Glutamatergic neuron (in vitro differentiated cells): ENCODE data around the gene OBSL1. TPM values are rescaled to one million over a fixed set of nuclear protein-coding genes. Genes with fewer than 3 reads are reported as not detected.

Experiments
- DNase-seq: peaks from one replicate; pipeline ENCODE4 v3.0.0; 2022
- H3K27ac Mint-ChIP-seq: one replicate; pipeline ENCODE4 v1.8.0; 2020; ENCODE audit warnings: mild to moderate bottlenecking, mixed read lengths, inconsistent platforms; ENCODE audit not compliant: unreplicated experiment
- H3K27me3 Mint-ChIP-seq: one replicate; pipeline ENCODE4 v1.8.0; 2020; ENCODE audit warnings: mild to moderate bottlenecking, moderate library complexity, mixed read lengths, inconsistent platforms; ENCODE audit not compliant: unreplicated experiment
- H3K36me3 Mint-ChIP-seq: one replicate; pipeline ENCODE4 v1.8.0; 2020; ENCODE audit warnings: mild to moderate bottlenecking, mixed read lengths, inconsistent platforms; ENCODE audit not compliant: unreplicated experiment
- H3K4me1 Mint-ChIP-seq: one replicate; pipeline ENCODE4 v1.8.0; 2020; ENCODE audit warnings: mild to moderate bottlenecking, low read depth, mixed read lengths, inconsistent platforms; ENCODE audit not compliant: unreplicated experiment
- H3K4me3 Mint-ChIP-seq: one replicate; pipeline ENCODE4 v1.8.0; 2020; ENCODE audit warnings: mild to moderate bottlenecking, mixed read lengths, inconsistent platforms; ENCODE audit not compliant: unreplicated experiment
- H3K9me3 Mint-ChIP-seq: one replicate; pipeline ENCODE4 v1.8.0; 2020; ENCODE audit warnings: mild to moderate bottlenecking, moderate library complexity, mixed read lengths, inconsistent platforms; ENCODE audit not compliant: unreplicated experiment
- total RNA-seq: library from RNA; stranded (reverse); fragmentation: NEBNext Ultra II Directional; extraction: Animal tissue kit (Norgen Biotek cat#: 25700); gene quantifications from one replicate; pipeline ENCODE4 v1.2.1, GENCODE V29; 2021; ENCODE audit not compliant: unreplicated experiment
- TF ChIP-seq, protein P1 (sequence below): fragments of 200-600 bp; sonication (generic); IDR thresholded peaks from one replicate; pipeline ENCODE4 v1.5.0; 2021; ENCODE audit not compliant: partially characterized antibody, unreplicated experiment

OBSL1 gene
- total RNA-seq, 1 donor from 2014 or later, result 47.9 TPM

DNA sequence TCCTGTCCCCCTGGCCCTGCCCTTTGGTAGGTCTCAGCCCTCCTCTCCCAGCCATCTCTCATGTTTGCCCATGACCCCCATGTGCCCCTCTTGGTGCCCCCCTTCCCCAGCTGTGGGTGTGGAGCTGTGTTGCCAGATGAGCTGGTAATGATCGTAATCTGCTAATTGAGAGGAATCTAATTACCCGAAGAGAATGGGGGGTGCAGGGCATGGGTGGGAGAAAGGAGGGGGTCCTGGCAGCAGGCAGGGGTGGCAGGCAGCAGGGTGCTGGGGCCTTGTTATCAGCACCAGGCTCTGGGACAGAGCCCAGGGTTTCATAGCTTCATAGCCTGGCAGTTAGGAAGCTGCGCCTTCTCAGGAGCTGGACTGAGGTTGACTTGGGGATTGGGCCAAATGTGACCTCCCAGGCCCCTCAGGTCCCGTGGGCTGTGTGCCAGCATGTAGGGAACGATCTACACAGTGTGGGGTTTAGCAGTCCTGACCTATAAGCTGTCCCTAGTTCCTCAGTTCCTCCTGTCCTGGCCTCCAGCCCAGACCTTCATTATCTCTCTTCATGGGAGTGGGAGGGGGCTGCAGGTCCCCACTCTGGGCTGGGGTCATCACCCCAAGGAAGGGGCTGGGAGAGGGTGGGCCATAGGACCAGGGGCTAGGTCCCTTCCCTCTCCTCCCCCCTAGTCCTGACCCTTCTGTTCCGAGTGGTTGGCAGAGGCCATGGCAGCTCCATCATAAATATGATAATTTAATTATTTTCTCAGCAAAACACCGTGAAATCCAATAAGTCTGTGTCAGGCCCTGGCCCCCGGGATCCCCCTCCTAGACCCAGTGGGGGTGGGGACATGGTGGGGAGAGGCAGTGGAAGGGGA is 63.5 kb downstream of the OBSL1 start:
- DNase-seq, result no peak
- Mint-ChIP-seq H3K27ac (peak overlapping the region; percentile 28), H3K36me3 (no peaks in the 10 kb centered on the region), H3K9me3 (peaks cover 16% of the 10 kb centered on the region), H3K4me3 (no peak overlapping the region), H3K27me3 (peaks cover 19% of the 10 kb centered on the region), H3K4me1 (peaks cover 32% of the 10 kb centered on the region)
- TF ChIP-seq, protein P1, sequence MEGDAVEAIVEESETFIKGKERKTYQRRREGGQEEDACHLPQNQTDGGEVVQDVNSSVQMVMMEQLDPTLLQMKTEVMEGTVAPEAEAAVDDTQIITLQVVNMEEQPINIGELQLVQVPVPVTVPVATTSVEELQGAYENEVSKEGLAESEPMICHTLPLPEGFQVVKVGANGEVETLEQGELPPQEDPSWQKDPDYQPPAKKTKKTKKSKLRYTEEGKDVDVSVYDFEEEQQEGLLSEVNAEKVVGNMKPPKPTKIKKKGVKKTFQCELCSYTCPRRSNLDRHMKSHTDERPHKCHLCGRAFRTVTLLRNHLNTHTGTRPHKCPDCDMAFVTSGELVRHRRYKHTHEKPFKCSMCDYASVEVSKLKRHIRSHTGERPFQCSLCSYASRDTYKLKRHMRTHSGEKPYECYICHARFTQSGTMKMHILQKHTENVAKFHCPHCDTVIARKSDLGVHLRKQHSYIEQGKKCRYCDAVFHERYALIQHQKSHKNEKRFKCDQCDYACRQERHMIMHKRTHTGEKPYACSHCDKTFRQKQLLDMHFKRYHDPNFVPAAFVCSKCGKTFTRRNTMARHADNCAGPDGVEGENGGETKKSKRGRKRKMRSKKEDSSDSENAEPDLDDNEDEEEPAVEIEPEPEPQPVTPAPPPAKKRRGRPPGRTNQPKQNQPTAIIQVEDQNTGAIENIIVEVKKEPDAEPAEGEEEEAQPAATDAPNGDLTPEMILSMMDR, result no peak

DNA sequence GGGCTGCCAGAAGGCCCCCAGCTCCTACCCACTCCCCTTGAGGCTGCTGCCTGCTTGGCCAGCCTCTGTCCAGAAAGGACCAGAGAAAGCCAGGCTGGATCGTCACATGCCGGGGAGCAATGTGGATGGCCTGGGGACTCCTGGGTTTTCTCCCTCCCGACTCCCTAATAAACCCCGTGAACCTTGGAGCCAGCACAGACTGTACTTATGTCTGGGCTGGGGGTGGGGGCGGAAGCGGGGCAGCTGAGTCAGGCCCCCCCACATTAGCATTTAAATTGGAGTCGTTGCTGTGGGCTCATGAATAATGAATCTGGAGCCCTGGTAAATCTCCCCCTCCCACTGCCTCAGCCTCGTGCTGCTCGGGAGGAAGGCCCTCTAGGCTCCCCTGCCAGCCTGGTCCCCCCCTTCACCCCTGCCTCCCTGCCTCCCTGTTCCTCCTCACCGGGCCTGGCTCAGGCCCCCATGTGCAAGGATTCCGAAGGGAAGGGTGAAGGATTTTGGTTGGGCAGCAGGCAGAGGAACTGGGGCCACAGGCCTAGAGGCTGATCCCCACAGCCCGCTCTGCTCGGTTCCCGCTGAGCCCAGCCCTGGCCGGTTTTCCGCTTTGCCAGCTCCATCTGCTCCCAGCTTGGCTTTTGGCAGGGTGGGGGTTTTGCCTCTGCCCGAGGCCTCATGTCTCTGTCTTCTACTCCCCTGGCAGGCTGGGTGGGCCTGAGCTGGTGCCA is 64.4 kb downstream of the OBSL1 start:
- TF ChIP-seq, protein P1, result no peak
- peaks cover 34% of the 10 kb centered on the region for H3K4me1 Mint-ChIP-seq
- DNase-seq, result no peak
- H3K36me3 Mint-ChIP-seq, result no peaks in the 10 kb centered on the region
- peaks cover 12% of the 10 kb centered on the region for H3K9me3 Mint-ChIP-seq
- H3K27me3 Mint-ChIP-seq, result peaks cover 15% of the 10 kb centered on the region
- H3K27ac Mint-ChIP-seq, result peak overlapping the region; percentile 72
- H3K4me3 Mint-ChIP-seq, result no peak overlapping the region

DNA sequence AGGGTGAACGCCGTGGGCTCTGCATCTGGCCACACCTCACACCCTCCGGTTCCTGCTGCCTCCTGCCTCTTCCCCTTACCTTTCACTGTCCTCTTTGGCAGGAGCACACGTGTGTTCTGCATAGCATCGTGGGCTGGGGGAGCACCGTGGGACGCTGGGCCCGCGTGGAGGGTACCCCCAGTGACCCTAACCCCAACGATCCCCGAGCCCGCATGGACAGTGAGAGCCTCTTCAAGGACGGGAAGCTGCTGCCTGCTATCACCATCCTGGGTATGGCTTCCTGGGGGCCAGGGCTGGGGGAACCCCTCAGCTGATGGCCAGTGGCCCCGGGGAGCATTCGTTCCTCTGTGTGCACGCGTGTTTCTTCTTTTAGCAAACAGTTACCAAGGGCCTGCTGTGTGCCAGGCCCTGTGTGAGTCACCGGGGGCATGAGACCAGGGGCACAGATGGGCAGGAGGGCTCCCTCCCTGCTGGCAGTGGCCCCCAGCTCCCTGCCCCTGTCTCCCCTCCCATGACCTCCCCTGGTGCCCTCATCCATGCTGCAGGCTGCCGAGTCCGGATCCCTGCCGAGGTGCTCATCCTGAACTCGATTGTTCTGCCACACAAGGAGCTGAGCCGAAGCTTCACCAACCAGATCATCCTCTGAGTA is 65.1 kb downstream of the OBSL1 start:
- TF ChIP-seq, protein P1, result no peak
- peak overlapping the region; percentile 72 for H3K27ac Mint-ChIP-seq

DNA sequence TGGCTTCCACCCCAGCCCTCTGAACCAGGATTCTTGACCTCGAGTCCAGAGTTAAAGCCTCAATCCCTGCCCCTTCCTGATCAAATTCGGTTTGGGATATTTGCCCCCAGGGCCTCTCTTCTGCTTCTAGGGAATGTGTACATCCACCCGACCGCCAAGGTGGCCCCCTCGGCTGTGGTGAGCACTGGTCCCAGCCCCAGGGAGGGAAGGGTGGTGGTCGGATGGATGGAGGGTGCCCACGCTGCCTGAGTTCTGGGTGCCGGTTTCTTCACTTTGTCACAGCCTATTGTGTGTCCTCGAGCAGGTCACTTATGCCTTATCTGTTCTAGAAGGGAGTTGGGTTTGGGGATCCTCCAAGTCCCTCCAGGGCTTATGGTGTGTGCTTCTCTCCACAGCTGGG is 65.8 kb downstream of the OBSL1 start:
- Mint-ChIP-seq H3K4me1 (peaks cover 35% of the 10 kb centered on the region), H3K9me3 (peaks cover 10% of the 10 kb centered on the region), H3K27ac (no peak overlapping the region), H3K27me3 (peaks cover 14% of the 10 kb centered on the region), H3K36me3 (no peaks in the 10 kb centered on the region), H3K4me3 (no peak overlapping the region)
- TF ChIP-seq, protein P1, result no peak
- no peak for DNase-seq

More for the DNA sequence above, 65.1 kb downstream of the OBSL1 start:
- H3K27me3 Mint-ChIP-seq, result peaks cover 14% of the 10 kb centered on the region
- no peaks in the 10 kb centered on the region for H3K36me3 Mint-ChIP-seq
- H3K9me3 Mint-ChIP-seq, result peaks cover 11% of the 10 kb centered on the region
- no peak for DNase-seq
- H3K4me3 Mint-ChIP-seq, result no peak overlapping the region
- H3K4me1 Mint-ChIP-seq, result peaks cover 35% of the 10 kb centered on the region
